GM13976 (cell line): ENCODE measurements around the gene SLC25A28.

Source experiments
- DNase-seq: peaks from one replicate; pipeline ENCODE4 v3.0.0; 2012; ENCODE audit warnings: low spot score
- CTCF ChIP-seq: IDR thresholded peaks from 2 replicates; pipeline ENCODE4 v1.5.1; 2012; ENCODE audit warnings: borderline replicate concordance, mild to moderate bottlenecking; ENCODE audit not compliant: insufficient read depth; ENCODE audit errors: extremely low read depth, missing control alignments, control extremely low read depth
- in situ Hi-C: fragments of 300-500 bp; cut with MboI; formaldehyde crosslinking; loops from one replicate; pipeline ENCODE4 v1.12.0; 2022; ENCODE audit warnings: low sequenced_read_pairs, mixed read lengths, inconsistent platforms; ENCODE audit not compliant: unreplicated experiment

SLC25A28 gene

GRCh38 chr10:99593312-99593711 lies 26.9 kb downstream of the SLC25A28 start:
- no peak for TF ChIP-seq CTCF
- in situ Hi-C loops, result no loop called here
- DNase-seq, result no peak

GRCh38 chr10:99590799-99591198 lies 29.4 kb downstream of the SLC25A28 start:
- TF ChIP-seq CTCF, result no peak
- in situ Hi-C loops, result no loop called here
- DNase-seq, result no peak

- no peak for TF ChIP-seq CTCF
- in situ Hi-C loops, result no loop called here
- DNase-seq, result no peak
Measured at GRCh38 chr10:99583687-99584086, 36.6 kb downstream of the SLC25A28 start.

- in situ Hi-C loops, result no loop called here
- no peak for TF ChIP-seq CTCF
- no peak for DNase-seq
Measured at GRCh38 chr10:99582255-99582770, 37.9 kb downstream of the SLC25A28 start.

- no peak for TF ChIP-seq CTCF
- in situ Hi-C loops, result no loop called here
Measured at GRCh38 chr10:99579971-99580370, 40.3 kb downstream of the SLC25A28 start.

GRCh38 chr10:99573790-99574189 lies 46.4 kb downstream of the SLC25A28 start:
- no peak for DNase-seq
- TF ChIP-seq CTCF, result no peak

More at GRCh38 chr10:99579971-99580370, 40.3 kb downstream of the SLC25A28 start:
- no peak for DNase-seq

GRCh38 chr10:99571816-99572215 lies 48.4 kb downstream of the SLC25A28 start:
- TF ChIP-seq CTCF, result no peak
- in situ Hi-C loops, result no loop called here

More at GRCh38 chr10:99573790-99574189, 46.4 kb downstream of the SLC25A28 start:
- in situ Hi-C loops, result no loop called here

More at GRCh38 chr10:99571816-99572215, 48.4 kb downstream of the SLC25A28 start:
- DNase-seq, result no peak
